ENCODE measurements around the gene CCL28. TPM values are rescaled to one million over a fixed set of nuclear protein-coding genes. Genes with fewer than 3 reads are reported as not detected.
"Not testable (repeated sequence)": the region's sequence is repeated elsewhere in the genome, so short reads cannot be mapped to it uniquely, and the experiment has no call there.

The CCL28 gene, protein sequence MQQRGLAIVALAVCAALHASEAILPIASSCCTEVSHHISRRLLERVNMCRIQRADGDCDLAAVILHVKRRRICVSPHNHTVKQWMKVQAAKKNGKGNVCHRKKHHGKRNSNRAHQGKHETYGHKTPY
- 10 to 100 TPM; 21.5 to 44.7 (median 32.7) TPM for total RNA-seq

DNA sequence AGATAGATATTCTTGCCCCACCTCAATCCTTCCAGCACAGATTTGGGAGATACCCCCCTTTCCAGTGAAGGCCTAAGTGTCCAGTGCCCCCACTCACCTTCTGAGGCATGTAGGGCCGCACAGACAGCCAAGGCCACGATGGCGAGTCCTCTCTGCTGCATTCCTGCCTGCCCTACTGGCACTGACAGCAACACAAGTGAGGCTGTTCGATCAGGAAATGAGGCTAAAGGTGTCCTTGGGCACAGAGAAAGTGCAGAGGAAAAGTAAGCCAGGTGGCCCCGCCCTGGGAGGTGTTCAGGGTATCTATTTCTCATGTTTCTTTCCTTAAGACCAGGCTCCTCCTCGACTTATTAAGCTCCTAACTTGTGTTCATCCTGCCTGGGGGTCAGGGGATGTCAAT lies at the start of gene CCL28:
CCL28 (minus strand) TSS at position 236 of the 400 bp plus-strand sequence; CDS start at position 161, 75 bp downstream.
- WGBS, 2 donors, result 72 to 82% methylated on average over 6 of the region's 6 CpGs
- no peak within 1 kb of the TSS for H3K4me3 ChIP-seq (replicated peaks in 1 of 3)
- H3K27me3 ChIP-seq, result no peaks in the 10 kb centered on the region
- no peaks in the 10 kb centered on the region for H3K36me3 ChIP-seq
- intact Hi-C loops (cut with DNase I), result no loop called here
- H3K9me3 ChIP-seq, result no peaks in the 10 kb centered on the region
- peaks cover 52 to 56% of the 10 kb centered on the region in 2 donors for H3K4me1 ChIP-seq
- H3K27ac ChIP-seq, result peak within 1 kb of the TSS; percentile 84 to 93 (median 91)
- TF ChIP-seq POLR2A (IDR thresholded peaks at IDR 0.05), result no peak
- TF ChIP-seq, protein P1, sequence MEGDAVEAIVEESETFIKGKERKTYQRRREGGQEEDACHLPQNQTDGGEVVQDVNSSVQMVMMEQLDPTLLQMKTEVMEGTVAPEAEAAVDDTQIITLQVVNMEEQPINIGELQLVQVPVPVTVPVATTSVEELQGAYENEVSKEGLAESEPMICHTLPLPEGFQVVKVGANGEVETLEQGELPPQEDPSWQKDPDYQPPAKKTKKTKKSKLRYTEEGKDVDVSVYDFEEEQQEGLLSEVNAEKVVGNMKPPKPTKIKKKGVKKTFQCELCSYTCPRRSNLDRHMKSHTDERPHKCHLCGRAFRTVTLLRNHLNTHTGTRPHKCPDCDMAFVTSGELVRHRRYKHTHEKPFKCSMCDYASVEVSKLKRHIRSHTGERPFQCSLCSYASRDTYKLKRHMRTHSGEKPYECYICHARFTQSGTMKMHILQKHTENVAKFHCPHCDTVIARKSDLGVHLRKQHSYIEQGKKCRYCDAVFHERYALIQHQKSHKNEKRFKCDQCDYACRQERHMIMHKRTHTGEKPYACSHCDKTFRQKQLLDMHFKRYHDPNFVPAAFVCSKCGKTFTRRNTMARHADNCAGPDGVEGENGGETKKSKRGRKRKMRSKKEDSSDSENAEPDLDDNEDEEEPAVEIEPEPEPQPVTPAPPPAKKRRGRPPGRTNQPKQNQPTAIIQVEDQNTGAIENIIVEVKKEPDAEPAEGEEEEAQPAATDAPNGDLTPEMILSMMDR (IDR thresholded peaks at IDR 0.05), result no peak
- peak; percentile 28 to 35 for DNase-seq

DNA sequence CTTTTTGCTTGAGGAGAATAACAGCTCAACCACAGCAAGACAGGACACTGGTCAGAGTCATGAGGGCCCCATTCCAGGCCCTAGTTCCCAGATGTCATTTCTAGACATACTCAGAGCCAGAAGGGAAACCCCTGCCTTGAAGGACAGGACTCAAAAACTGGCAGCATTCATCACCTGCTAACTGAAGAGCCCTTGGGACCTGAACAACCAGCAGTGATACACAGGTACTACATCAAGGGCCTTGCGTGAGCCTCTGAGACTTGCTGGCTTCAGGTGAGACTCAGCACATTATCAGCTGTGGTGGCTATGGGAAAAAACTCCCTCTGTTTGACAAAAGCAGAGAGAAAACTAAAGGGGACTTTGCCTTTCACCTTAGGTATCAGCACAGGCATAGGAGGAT lies 48.9 kb upstream of the CCL28 start:
- Histone ChIP-seq H3K9me3 (no peaks in the 10 kb centered on the region), H3K27ac (peak overlapping the region; percentile 39 to 76 (median 49)), H3K4me1 (peaks cover 12 to 18% of the 10 kb centered on the region in 2 donors), H3K27me3 (no peaks in the 10 kb centered on the region), H3K36me3 (no peaks in the 10 kb centered on the region), H3K4me3 (replicated peaks in 1 of 3) (no peak overlapping the region)
- TF ChIP-seq, protein P1 (IDR thresholded peaks at IDR 0.05), result no peak
- TF ChIP-seq POLR2A (IDR thresholded peaks at IDR 0.05), result no peak
- WGBS, 2 donors, result 55 to 56% methylated on average over 1 of the region's 1 CpG
- intact Hi-C loops (cut with DNase I), result no loop called here
- DNase-seq, result peak; percentile 54 to 56

DNA sequence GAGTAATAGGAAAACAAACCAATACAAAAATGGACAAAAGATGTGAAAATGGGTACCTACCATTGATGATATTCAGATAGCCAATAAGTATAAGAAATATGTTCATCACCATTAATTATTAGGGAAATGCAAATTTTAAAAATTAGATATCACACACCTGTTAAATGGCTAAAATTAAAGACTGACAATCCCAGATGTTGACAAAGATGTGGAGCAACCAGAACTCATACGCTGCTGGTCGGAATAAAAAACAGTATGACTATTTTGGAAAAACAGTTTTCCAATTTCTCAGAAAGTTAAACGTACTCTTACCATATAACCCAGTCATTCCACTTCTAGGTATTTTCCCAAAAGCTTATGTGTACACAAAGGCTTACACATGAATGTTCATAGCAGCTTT lies 44.4 kb upstream of the CCL28 start:
- no peak for DNase-seq
- no peaks in the 10 kb centered on the region for H3K9me3 ChIP-seq
- intact Hi-C loops (cut with DNase I), result no loop called here
- peaks cover under 1 to 7% of the 10 kb centered on the region in 2 donors for H3K4me1 ChIP-seq
- no peaks in the 10 kb centered on the region for H3K36me3 ChIP-seq
- H3K4me3 ChIP-seq (replicated peaks in 1 of 3), result no peak overlapping the region
- TF ChIP-seq, protein P1 (IDR thresholded peaks at IDR 0.05), result no peak
- TF ChIP-seq POLR2A (IDR thresholded peaks at IDR 0.05), result no peak
- H3K27ac ChIP-seq, result no peak overlapping the region
- no peaks in the 10 kb centered on the region for H3K27me3 ChIP-seq
- 94 to 95% methylated on average over 3 of the region's 3 CpGs for WGBS, 2 donors

DNA sequence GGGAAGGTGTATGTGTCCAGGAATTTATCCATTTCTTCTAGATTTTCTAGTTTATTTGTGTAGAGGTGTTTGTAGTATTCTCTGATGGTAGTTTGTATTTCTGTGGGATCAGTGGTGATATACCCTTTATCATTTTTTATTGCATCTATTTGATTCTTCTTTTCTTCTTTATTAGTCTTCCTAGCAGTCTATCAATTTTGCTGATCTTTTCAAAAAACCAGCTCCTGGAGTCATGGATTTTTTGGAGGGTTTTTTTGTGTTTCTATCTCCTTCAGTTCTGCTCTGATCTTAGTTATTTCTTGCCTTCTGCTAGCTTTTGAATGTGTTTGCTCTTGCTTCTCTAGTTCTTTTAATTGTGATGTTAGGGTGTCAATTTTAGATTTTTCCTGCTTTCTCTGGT lies 29.4 kb upstream of the CCL28 start:
- not testable (repeated sequence) for H3K27me3 ChIP-seq, H3K27ac ChIP-seq, H3K4me1 ChIP-seq

DNA sequence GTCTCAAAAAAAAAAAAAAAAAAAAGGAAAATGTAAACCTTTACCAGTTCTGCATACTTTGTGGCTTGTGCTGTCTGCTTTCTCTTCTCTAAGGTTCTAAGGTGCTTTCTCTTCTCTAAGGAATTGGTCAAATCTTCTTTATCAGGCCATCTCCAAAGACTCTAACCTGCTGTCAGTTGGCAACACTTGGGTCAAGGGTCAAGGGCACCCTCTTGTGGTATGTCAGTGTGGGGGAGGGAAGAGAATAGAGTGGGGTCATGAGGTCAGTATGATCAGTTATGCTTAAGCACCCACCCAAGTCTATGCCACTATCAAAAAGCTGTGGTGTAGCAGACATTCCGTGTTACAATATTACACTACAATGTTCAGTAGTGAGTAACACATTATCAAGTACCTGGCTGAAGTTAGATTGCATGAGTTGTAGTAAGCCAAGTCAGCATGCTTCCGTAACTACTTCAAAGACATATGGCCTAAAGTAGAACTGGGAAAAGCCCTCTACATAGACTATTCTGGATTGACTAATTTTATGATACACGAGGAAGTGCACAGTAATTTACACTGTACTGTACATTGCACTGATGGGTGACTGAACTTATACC lies 25.0 kb upstream of the CCL28 start:
- intact Hi-C loops (cut with DNase I), result no loop called here
- Histone ChIP-seq H3K27me3 (no peaks in the 10 kb centered on the region), H3K27ac (no peak overlapping the region), H3K4me1 (peaks cover 15 to 26% of the 10 kb centered on the region in 2 donors), H3K4me3 (replicated peaks in 1 of 3) (no peak overlapping the region), H3K36me3 (no peaks in the 10 kb centered on the region), H3K9me3 (no peaks in the 10 kb centered on the region)
- WGBS, 2 donors, result 45% methylated on average over 3 of the region's 3 CpGs
- DNase-seq, result no peak
- TF ChIP-seq POLR2A (IDR thresholded peaks at IDR 0.05), result no peak
- TF ChIP-seq, protein P1 (IDR thresholded peaks at IDR 0.05), result no peak

More for the DNA sequence above, 29.4 kb upstream of the CCL28 start:
- intact Hi-C loops (cut with DNase I); H3K4me3 ChIP-seq (replicated peaks in 1 of 3); DNase-seq; H3K9me3 ChIP-seq: not testable (repeated sequence)
- peaks cover 0 to 15% of the 10 kb centered on the region in 2 donors for H3K36me3 ChIP-seq
